HCT116 (cell line): ENCODE results near the gene CXXC5. TPM values are rescaled to one million over a fixed set of nuclear protein-coding genes. Genes with fewer than 3 reads are reported as not detected.

Experiments used
- ATAC-seq: fragments of 200-7000 bp; cut with Tn5 transposase; 2 replicates; pipeline ENCODE4 v1.9.1; 2020; ENCODE audit warnings: mild to moderate bottlenecking, moderate library complexity
- BruUV-seq: library from RNA; stranded (reverse); fragments of 400-500 nt; replicated peaks from 2 replicates; lab custom pipeline; 2021; lab: Mats Ljungman, UMichigan
- CTCF ChIA-PET: fragments of 300-600 bp; sonication (Branson Sonifier 250); formaldehyde crosslinking; loops from one replicate; lab custom pipeline; 2021; ENCODE audit warnings: antibody characterized with exemption; lab: Charles Lee
- POLR2A ChIA-PET: fragments of 300-600, 350-600 bp; sonication (Branson Sonifier 250); formaldehyde crosslinking; loops from one replicate; lab custom pipeline; 2021; ENCODE audit warnings: antibody characterized with exemption; lab: Charles Lee
- RAD21 ChIA-PET, 2 experiments: fragments of 300-600 bp; sonication (Branson Sonifier 250); formaldehyde crosslinking; loops; one replicate each; lab custom pipeline; 2023; ENCODE audit warnings: low total read pairs in 2 of 2; ENCODE audit not compliant: uncharacterized antibody in 2 of 2, unreplicated experiment in 2 of 2, low non-redundant PET in 1 of 2; lab: Charles Lee
- DNase-seq: peaks from one replicate; pipeline ENCODE4 v3.0.0-alpha.2; 2010; ENCODE audit warnings: low read depth, low spot score
- H2AFZ ChIP-seq: fragments of 200-600 bp; shearing (Covaris generic), sonication (generic); 2 replicates; pipeline ENCODE4 v1.6.1; 2017; ENCODE audit warnings: low read depth, mixed run types, mixed read lengths, antibody characterized with exemption, low read length; ENCODE audit not compliant: poor library complexity, severe bottlenecking
- H3K27ac ChIP-seq: 2 replicates; pipeline ENCODE4 v1.5.1; 2012; ENCODE audit warnings: low read depth, low read length
- H3K27me3 ChIP-seq: fragments of 200-600 bp; sonication (generic); 2 replicates; pipeline ENCODE4 v1.6.1; 2016; ENCODE audit warnings: mixed run types, low read length, mixed read lengths; ENCODE audit not compliant: insufficient read depth
- H3K36me3 ChIP-seq, 2 experiments: fragments of 200-500 bp in 1 of 2; fragments of 200-600 bp in 1 of 2; sonication (Bioruptor generic) in 1 of 2; sonication (generic) in 1 of 2; 2 replicates each; pipeline versions ENCODE4 v1.5.1 to v1.6.1; 2014 to 2016; ENCODE audit warnings: low read length in 2 of 2, inconsistent platforms in 1 of 2, mixed read lengths in 1 of 2, mixed run types in 1 of 2; ENCODE audit not compliant: insufficient read depth in 2 of 2, control insufficient read depth in 1 of 2
- H3K4me1 ChIP-seq, 2 experiments: fragments of 200-600 bp in 1 of 2; sonication (generic) in 1 of 2; 2 replicates each; pipeline versions ENCODE4 v1.5.1 to v1.6.1; 2012 to 2017; ENCODE audit warnings: low read length in 2 of 2, inconsistent platforms in 1 of 2, mild to moderate bottlenecking in 1 of 2, mixed read lengths in 1 of 2, mixed run types in 1 of 2, moderate library complexity in 1 of 2; ENCODE audit not compliant: insufficient read depth in 2 of 2, control insufficient read depth in 1 of 2
- H3K4me2 ChIP-seq: fragments of 200-600 bp; sonication (generic); 2 replicates; pipeline ENCODE4 v1.6.1; 2017; ENCODE audit warnings: mixed run types, low read length, mixed read lengths
- H3K4me3 ChIP-seq, 2 experiments: fragments of 200-600 bp in 1 of 2; sonication (generic) in 1 of 2; replicated peaks in 1 of 2; 2 replicates each; pipeline ENCODE4 v1.5.1; 2011 to 2016; ENCODE audit warnings: low read length in 2 of 2, control low read depth in 1 of 2, low read depth in 1 of 2, mild to moderate bottlenecking in 1 of 2, mixed read lengths in 1 of 2, mixed run types in 1 of 2
- H3K79me2 ChIP-seq: fragments of 200-600 bp; sonication (generic); 2 replicates; pipeline ENCODE4 v1.6.1; 2017; ENCODE audit warnings: mild to moderate bottlenecking, mixed run types, low read length, moderate library complexity, mixed read lengths; ENCODE audit not compliant: insufficient read depth
- H3K9ac ChIP-seq: fragments of 200-600 bp; sonication (generic); 2 replicates; pipeline ENCODE4 v1.6.1; 2016; ENCODE audit warnings: low read length, mixed read lengths
- H3K9me2 ChIP-seq: fragments of 200-600 bp; sonication (generic), shearing (Covaris generic); 2 replicates; pipeline ENCODE4 v1.6.1; 2017; ENCODE audit warnings: mixed run types, mild to moderate bottlenecking, moderate library complexity; ENCODE audit not compliant: insufficient read depth
- H3K9me3 ChIP-seq, 2 experiments: fragments of 200-500 bp in 1 of 2; fragments of 200-600 bp in 1 of 2; sonication (Bioruptor generic) in 1 of 2; sonication (generic) in 1 of 2; 2 replicates each; pipeline ENCODE4 v1.6.1; 2014 to 2017; ENCODE audit warnings: low read length in 2 of 2, mixed read lengths in 2 of 2, inconsistent platforms in 1 of 2, low read depth in 1 of 2, mild to moderate bottlenecking in 1 of 2, mixed run types in 1 of 2, moderate library complexity in 1 of 2; ENCODE audit not compliant: control insufficient read depth in 1 of 2, insufficient read depth in 1 of 2
- H4K20me1 ChIP-seq: fragments of 200-600 bp; sonication (generic), shearing (Covaris generic); 2 replicates; pipeline ENCODE4 v1.6.1; 2017; ENCODE audit warnings: mixed run types, mild to moderate bottlenecking, moderate library complexity; ENCODE audit not compliant: insufficient read depth
- ATF3 ChIP-seq: IDR thresholded peaks from 2 replicates; pipeline ENCODE4 v1.6.1; 2012
- CEBPB ChIP-seq: IDR thresholded peaks from 2 replicates; pipeline ENCODE4 v1.6.1; 2012; ENCODE audit warnings: low read depth
- CTCF ChIP-seq, 3 experiments: fragments of 200-600 bp in 1 of 3; sonication (generic) in 1 of 3; IDR thresholded peaks in 2 of 3; conservative IDR thresholded peaks in 1 of 3; 2 replicates each; pipeline ENCODE4 v1.5.1; 2012 to 2017; ENCODE audit warnings: low read depth in 2 of 3, low read length in 2 of 3, antibody characterized with exemption in 1 of 3, borderline replicate concordance in 1 of 3, control low read depth in 1 of 3, mild to moderate bottlenecking in 1 of 3, mixed read lengths in 1 of 3, mixed run types in 1 of 3, moderate library complexity in 1 of 3; ENCODE audit not compliant: insufficient read depth in 1 of 3
- FOSL1 ChIP-seq: IDR thresholded peaks from 2 replicates; pipeline ENCODE4 v1.6.1; 2012; ENCODE audit warnings: low read depth
- POLR2AphosphoS5 ChIP-seq: IDR thresholded peaks from 2 replicates; pipeline ENCODE4 v1.6.1; 2011; ENCODE audit warnings: mild to moderate bottlenecking, low read depth, low read length, moderate library complexity
- RAD21 ChIP-seq: IDR thresholded peaks from 2 replicates; pipeline ENCODE4 v1.6.1; 2012; ENCODE audit warnings: low read depth, mild to moderate bottlenecking
- SRF ChIP-seq: IDR thresholded peaks from 2 replicates; pipeline ENCODE4 v1.6.1; 2012; ENCODE audit warnings: low read depth
- YY1 ChIP-seq: IDR thresholded peaks from 2 replicates; pipeline ENCODE4 v1.6.1; 2011; ENCODE audit warnings: low read length, low read depth, moderate library complexity, mild to moderate bottlenecking; ENCODE audit not compliant: insufficient replicate concordance; ENCODE audit errors: extremely low read depth
- ZFX ChIP-seq: fragments of 450-650 bp; IDR thresholded peaks from 2 replicates; pipeline ENCODE4 v1.6.1; 2017
- intact Hi-C: fragments of 100-400 bp; cut with micrococcal nuclease; formaldehyde crosslinking; loops from 2 replicates; pipeline ENCODE4 v1.10.0; 2022
- total RNA-seq: library from RNA; stranded (reverse); gene quantifications from one replicate; pipeline ENCODE4 v1.2.1, GENCODE V29; 2021; ENCODE audit not compliant: unreplicated experiment

CXXC5 gene
- total RNA-seq, 1 experiment from 2014 or later, result 43.1 TPM

GRCh38 chr5:139664086-139664693 lies 16.0 kb downstream of the CXXC5 start:
- Histone ChIP-seq H2AFZ (no peak overlapping the region), H4K20me1 (no peaks in the 10 kb centered on the region), H3K4me3 (no peak overlapping the region), H3K9me3 (no peaks in the 10 kb centered on the region), H3K36me3 (no peaks in the 10 kb centered on the region), H3K4me2 (no peak overlapping the region), H3K27me3 (no peaks in the 10 kb centered on the region), H3K27ac (no peak overlapping the region), H3K9ac (no peak overlapping the region), H3K79me2 (peaks cover 93% of the 10 kb centered on the region), H3K9me2 (no peaks in the 10 kb centered on the region), H3K4me1 (peaks cover 71 to 86% of the 10 kb centered on the region in 2 experiments)
- intact Hi-C loops, result no loop called here
- no peak for ATAC-seq
- POLR2A ChIA-PET, result interaction anchor here (1.7 kb wide), 1 partner anchor 11 kb away, joined by 3 read pairs; no protein-coding TSS in a partner anchor
- RAD21 ChIA-PET, result no interaction called here
- CTCF ChIA-PET, result no interaction called here
- BruUV-seq, result no TSS peak
- TF ChIP-seq POLR2AphosphoS5 (no peak), SRF (no peak), RAD21 (no peak)
- no peak for DNase-seq

- TF ChIP-seq CTCF (IDR thresholded peaks at IDR 0.05 in 2 of 3, conservative IDR thresholded peaks at IDR 0.05 in 1 of 3; ENCODE audit: borderline replicate concordance in 1 of 3, insufficient read depth in 1 of 3, low read depth in 2 of 3, low read length in 2 of 3), result no peak
- no peak for TF ChIP-seq FOSL1
- TF ChIP-seq YY1, result no peak
- no peak for TF ChIP-seq ZFX
- no peak for TF ChIP-seq CEBPB
- TF ChIP-seq ATF3, result no peak
- TF ChIP-seq, all 23 proteins: peak for 0
- Histone ChIP-seq H3K27me3 (no peaks in the 10 kb centered on the region), H3K4me2 (no peak overlapping the region), H3K9me2 (no peaks in the 10 kb centered on the region), H3K36me3 (peaks cover 0 to 4% of the 10 kb centered on the region in 2 experiments; a peak in 1 of 4 replicates), H3K4me3 (no peak overlapping the region), H2AFZ (no peak overlapping the region), H3K9me3 (no peaks in the 10 kb centered on the region), H4K20me1 (no peaks in the 10 kb centered on the region), H3K9ac (no peak overlapping the region), H3K79me2 (peaks cover 93% of the 10 kb centered on the region), H3K4me1 (peaks cover 65 to 80% of the 10 kb centered on the region in 2 experiments), H3K27ac (no peak overlapping the region)
- no peak for ATAC-seq
- intact Hi-C loops, result no loop called here
- ChIA-PET RAD21 (no interaction called here), CTCF (no interaction called here), POLR2A (interaction anchor here (1.7 kb wide), 1 partner anchor 11 kb away, joined by 3 read pairs; no protein-coding TSS in a partner anchor)
- BruUV-seq, result no TSS peak
- DNase-seq, result no peak
Measured at GRCh38 chr5:139664727-139665351, 16.7 kb downstream of the CXXC5 start.
